H1 (cell line): Measurements from ENCODE around the gene POLE4. TPM values are rescaled to one million over a fixed set of nuclear protein-coding genes. Genes with fewer than 3 reads are reported as not detected.
A peak's percentile ranks its signal among the peaks of the same experiment; 100 is the strongest.

ENCODE experiments used
- polyA plus RNA-seq, 7 experiments: library from polyadenylated mRNA; depleted of rRNA in 3 of 7; stranded (reverse) in 5 of 7; unstranded in 2 of 7; fragments of >200 nt in 5 of 7; fragments of 200-250 nt in 2 of 7; gene quantifications; 1 replicate in 5 of 7; 2 replicates in 1 of 7; 4 replicates in 1 of 7; pipeline versions ENCODE4 v1.2.1 to v1.2.3, GENCODE V29; 2011 to 2013; ENCODE audit warnings: missing spikeins in 2 of 7, mixed read lengths in 2 of 7
- total RNA-seq: library from RNA; stranded (reverse); fragmentation: NEBNext Ultra II Directional; extraction: Animal tissue kit (Norgen Biotek cat#: 25700); gene quantifications from 2 replicates; pipeline ENCODE4 v1.2.1, GENCODE V29; 2021
- TF ChIP-seq, protein P1 (sequence below), 3 experiments: IDR thresholded peaks; 1 replicate in 2 of 3; 2 replicates in 1 of 3; pipeline versions ENCODE4 v1.5.1 to v1.6.1; 2011; ENCODE audit warnings: low read length in 3 of 3, mild to moderate bottlenecking in 3 of 3, inconsistent platforms in 2 of 3, low read depth in 1 of 3, moderate library complexity in 1 of 3; ENCODE audit not compliant: insufficient read depth in 1 of 3; ENCODE audit errors: control extremely low read depth in 1 of 3

POLE4 gene
- total and polyA plus RNA-seq, 2 of the 8 experiments (the other 6 are each of a cell fraction or from before 2014, with no cell fraction given): 16.7 to 44.7 TPM

DNA sequence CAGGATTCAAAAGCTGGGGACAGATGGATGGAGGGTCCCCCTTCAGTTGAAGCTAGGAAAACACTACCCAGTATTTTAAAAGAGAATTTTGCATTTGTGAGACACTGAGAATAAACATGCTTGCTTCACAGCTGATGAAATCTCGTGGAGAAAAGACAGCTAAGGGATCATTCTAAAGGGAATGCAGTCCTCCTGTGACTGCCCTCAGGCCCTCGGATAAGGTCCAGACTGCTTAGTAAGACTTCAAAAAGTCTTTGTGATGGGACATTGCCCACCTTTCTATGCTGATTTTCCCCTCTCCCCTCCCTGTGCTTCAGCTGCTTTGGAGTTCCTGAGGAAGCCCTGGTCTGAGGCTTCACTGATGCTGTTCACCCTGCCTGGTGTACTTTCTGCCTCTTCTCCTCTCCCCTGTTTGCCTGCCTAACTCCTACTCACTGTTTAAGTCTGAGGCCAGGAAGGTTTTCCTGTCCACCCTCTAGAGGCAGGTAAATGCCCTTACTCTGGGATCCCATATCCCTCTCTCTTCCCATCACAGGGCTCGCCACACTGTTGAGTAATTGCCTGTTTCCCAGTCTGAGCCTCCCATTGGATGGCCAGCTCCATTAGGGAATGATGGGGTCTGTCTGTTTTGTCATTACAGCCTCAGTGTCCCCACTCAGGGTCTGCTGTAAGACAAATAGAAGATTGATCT lies 26.6 kb downstream of the POLE4 start (continued):
- TF ChIP-seq, protein P1, sequence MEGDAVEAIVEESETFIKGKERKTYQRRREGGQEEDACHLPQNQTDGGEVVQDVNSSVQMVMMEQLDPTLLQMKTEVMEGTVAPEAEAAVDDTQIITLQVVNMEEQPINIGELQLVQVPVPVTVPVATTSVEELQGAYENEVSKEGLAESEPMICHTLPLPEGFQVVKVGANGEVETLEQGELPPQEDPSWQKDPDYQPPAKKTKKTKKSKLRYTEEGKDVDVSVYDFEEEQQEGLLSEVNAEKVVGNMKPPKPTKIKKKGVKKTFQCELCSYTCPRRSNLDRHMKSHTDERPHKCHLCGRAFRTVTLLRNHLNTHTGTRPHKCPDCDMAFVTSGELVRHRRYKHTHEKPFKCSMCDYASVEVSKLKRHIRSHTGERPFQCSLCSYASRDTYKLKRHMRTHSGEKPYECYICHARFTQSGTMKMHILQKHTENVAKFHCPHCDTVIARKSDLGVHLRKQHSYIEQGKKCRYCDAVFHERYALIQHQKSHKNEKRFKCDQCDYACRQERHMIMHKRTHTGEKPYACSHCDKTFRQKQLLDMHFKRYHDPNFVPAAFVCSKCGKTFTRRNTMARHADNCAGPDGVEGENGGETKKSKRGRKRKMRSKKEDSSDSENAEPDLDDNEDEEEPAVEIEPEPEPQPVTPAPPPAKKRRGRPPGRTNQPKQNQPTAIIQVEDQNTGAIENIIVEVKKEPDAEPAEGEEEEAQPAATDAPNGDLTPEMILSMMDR (IDR thresholded peaks at IDR 0.05; ENCODE audit: control extremely low read depth in 1 of 3, insufficient read depth in 1 of 3, low read depth in 1 of 3, low read length in 3 of 3): peak in 1 of 3 experiments; percentile 8; a peak in 1 of 4 replicates
